Lower leg skin (tissue), 3 donors: ENCODE measurements around the gene DPY30.

Experiments used
- CTCF ChIP-seq, 3 donors: fragments of 450-650 bp; IDR thresholded peaks; one replicate each; pipeline ENCODE4 v1.5.1; 2016; ENCODE audit warnings: antibody characterized with exemption in 3 of 3, mild to moderate bottlenecking in 3 of 3, moderate library complexity in 2 of 3
- POLR2A ChIP-seq, 2 donors: fragments of 450-650 bp; IDR thresholded peaks; one replicate each; pipeline ENCODE4 v1.6.1; 2016 to 2017; ENCODE audit warnings: antibody characterized with exemption in 2 of 2, mild to moderate bottlenecking in 1 of 2, moderate library complexity in 1 of 2

- TF ChIP-seq POLR2A (IDR thresholded peaks at IDR 0.05) (no peak), CTCF (IDR thresholded peaks at IDR 0.05) (no peak)
These were observed 47.5 kb downstream of the DPY30 start for GRCh38 chr2:31992025-31992579.
